Smooth muscle cell (in vitro differentiated cells): ENCODE results near the gene RBMX2. TPM values are rescaled to one million over a fixed set of nuclear protein-coding genes. Genes with fewer than 3 reads are reported as not detected.

Experiments used
- DNase-seq: peaks from one replicate; lab custom pipeline; 2025; ENCODE audit not compliant: unreplicated experiment; lab: John Stamatoyannopoulos, UW
- H2AFZ ChIP-seq: fragments of 200-600 bp; sonication (generic); 2 replicates; pipeline ENCODE4 v1.6.0; 2016; ENCODE audit warnings: antibody characterized with exemption, low read depth, mild to moderate bottlenecking
- H3F3A ChIP-seq: fragments of 200-600 bp; sonication (generic); 2 replicates; pipeline ENCODE4 v1.6.0; 2017; ENCODE audit warnings: antibody characterized with exemption, low read depth
- H3K27ac ChIP-seq: fragments of 200-600 bp; sonication (generic); 2 replicates; pipeline ENCODE4 v1.5.1; 2016; ENCODE audit warnings: low read depth, mild to moderate bottlenecking
- H3K27me3 ChIP-seq: fragments of 200-600 bp; sonication (generic); 2 replicates; pipeline ENCODE4 v1.6.1; 2016; ENCODE audit warnings: low read depth, mild to moderate bottlenecking
- H3K36me3 ChIP-seq: fragments of 200-600 bp; sonication (generic); 2 replicates; pipeline ENCODE4 v1.5.1; 2016; ENCODE audit warnings: low read depth
- H3K4me1 ChIP-seq: fragments of 200-600 bp; sonication (generic); 2 replicates; pipeline ENCODE4 v1.5.1; 2016; ENCODE audit warnings: low read depth
- H3K4me2 ChIP-seq: fragments of 200-600 bp; sonication (generic); 2 replicates; pipeline ENCODE4 v1.6.0; 2016; ENCODE audit warnings: mild to moderate bottlenecking
- H3K4me3 ChIP-seq: fragments of 200-600 bp; sonication (generic); 2 replicates; pipeline ENCODE4 v1.5.1; 2016; ENCODE audit warnings: mild to moderate bottlenecking
- H3K79me2 ChIP-seq: fragments of 200-600 bp; sonication (generic); 2 replicates; pipeline ENCODE4 v1.6.0; 2016; ENCODE audit warnings: low read depth, mild to moderate bottlenecking
- H3K9ac ChIP-seq: fragments of 200-600 bp; sonication (generic); 2 replicates; pipeline ENCODE4 v1.6.0; 2016; ENCODE audit warnings: low read depth
- H3K9me3 ChIP-seq: fragments of 200-600 bp; sonication (generic); replicated peaks from 2 replicates; pipeline ENCODE4 v1.5.1; 2016; ENCODE audit warnings: low read depth
- H4K20me1 ChIP-seq: fragments of 200-600 bp; sonication (generic); 2 replicates; pipeline ENCODE4 v1.6.0; 2016; ENCODE audit warnings: low read depth
- CTCF ChIP-seq: fragments of 200-600 bp; sonication (generic); IDR thresholded peaks from 2 replicates; pipeline ENCODE4 v1.5.1; 2017; ENCODE audit warnings: borderline replicate concordance, mild to moderate bottlenecking, antibody characterized with exemption; ENCODE audit not compliant: insufficient read depth, poor library complexity, severe bottlenecking
- WGBS: methylation state at CpG from one replicate; pipeline ENCODE4 v1.1.7; 2016; ENCODE audit warnings: low lambda C conversion rate; 5-methylcytosine and 5-hydroxymethylcytosine counted together
- polyA plus RNA-seq: library from polyadenylated mRNA; unstranded; fragments of >200 nt; fragmentation: Nextera tagmentation; extraction: Ambion mirVana; gene quantifications from 2 replicates; pipeline ENCODE4 v1.2.1, GENCODE V29; 2016
- total RNA-seq: library from RNA; depleted of rRNA; stranded (reverse); fragments of >200 nt; gene quantifications from 2 replicates; pipeline ENCODE4 v1.2.3, GENCODE V29; 2014

Gene RBMX2
- total and polyA plus RNA-seq, 2 experiments from 2014 or later, result 15.9 to 19.8 TPM

GRCh38 chrX:130444641-130445336 is 43.0 kb downstream of the RBMX2 start:
- no peaks in the 10 kb centered on the region for H3K4me1 ChIP-seq
- H3K9ac ChIP-seq, result no peak overlapping the region
- H4K20me1 ChIP-seq, result no peaks in the 10 kb centered on the region
- H3K4me2 ChIP-seq, result no peak overlapping the region
- H3K27me3 ChIP-seq, result no peaks in the 10 kb centered on the region
- no peak overlapping the region for H2AFZ ChIP-seq
- DNase-seq, result no peak
- WGBS, result 62% methylated on average over 1 of the region's 1 CpG
- H3K9me3 ChIP-seq, result no peaks in the 10 kb centered on the region
- no peak overlapping the region for H3K4me3 ChIP-seq
- no peak overlapping the region for H3K27ac ChIP-seq
- H3K79me2 ChIP-seq, result no peaks in the 10 kb centered on the region
- no peaks in the 10 kb centered on the region for H3K36me3 ChIP-seq
- TF ChIP-seq CTCF, result no peak
- H3F3A ChIP-seq, result no peaks in the 10 kb centered on the region

GRCh38 chrX:130446974-130447373 is 45.2 kb downstream of the RBMX2 start:
- Histone ChIP-seq H3K9ac (no peak overlapping the region), H3K27ac (no peak overlapping the region), H3K4me1 (no peaks in the 10 kb centered on the region), H3K36me3 (no peaks in the 10 kb centered on the region), H4K20me1 (no peaks in the 10 kb centered on the region), H2AFZ (no peak overlapping the region), H3K79me2 (no peaks in the 10 kb centered on the region), H3K4me3 (no peak overlapping the region), H3K9me3 (no peaks in the 10 kb centered on the region), H3K4me2 (no peak overlapping the region), H3K27me3 (no peaks in the 10 kb centered on the region), H3F3A (no peaks in the 10 kb centered on the region)
- no peak for TF ChIP-seq CTCF
- no peak for DNase-seq
- 53% methylated on average over 4 of the region's 4 CpGs for WGBS

Other genes with a start within 250 kb of the RBMX2 start
- 26.0 and 39.0 TPM in 2 replicates for gene AIFM1, start 236.1 kb upstream of the RBMX2 start, total RNA-seq
- 32.5 and 35.8 TPM in 2 replicates for gene AIFM1, start 236.1 kb upstream of the RBMX2 start, polyA plus RNA-seq
- gene RAB33A, start 230.0 kb upstream of the RBMX2 start, total RNA-seq, result 0.58 and 1.4 TPM in 2 replicates
- 2.2 and 2.6 TPM in 2 replicates for gene RAB33A, start 230.0 kb upstream of the RBMX2 start, polyA plus RNA-seq
- gene ZNF280C, start 133.1 kb upstream of the RBMX2 start, total RNA-seq, result 7.7 and 12.4 TPM in 2 replicates
- gene ZNF280C, start 133.1 kb upstream of the RBMX2 start, polyA plus RNA-seq, result 1.5 TPM in 2 replicates
- 14.3 and 16.1 TPM in 2 replicates for gene SLC25A14, start 62.1 kb upstream of the RBMX2 start, total RNA-seq
- gene SLC25A14, start 62.1 kb upstream of the RBMX2 start, polyA plus RNA-seq, result 18.7 and 24.7 TPM in 2 replicates
- not detected in 2 replicates for gene GPR119, start 16.3 kb upstream of the RBMX2 start, total RNA-seq
- gene GPR119, start 16.3 kb upstream of the RBMX2 start, polyA plus RNA-seq, result not detected in 2 replicates